HEK293T (cell line): ENCODE measurements around the gene FRG2B.

Source experiments
- BHLHE40 ChIP-seq: fragments of 450-650 bp; IDR thresholded peaks from 2 replicates; pipeline ENCODE4 v1.6.1; 2016; ENCODE audit warnings: mild to moderate bottlenecking, moderate library complexity, borderline replicate concordance
- ELF4 ChIP-seq: fragments of 450-650 bp; IDR thresholded peaks from 2 replicates; pipeline ENCODE4 v1.6.1; 2017; ENCODE audit warnings: antibody characterized with exemption
- FOXA1 ChIP-seq: fragments of 450-650 bp; IDR thresholded peaks from 2 replicates; pipeline ENCODE4 v1.6.1; 2016; ENCODE audit warnings: mild to moderate bottlenecking
- FOXK2 ChIP-seq: fragments of 450-650 bp; IDR thresholded peaks from 2 replicates; pipeline ENCODE4 v1.6.1; 2016; ENCODE audit warnings: mild to moderate bottlenecking
- FOXM1 ChIP-seq: fragments of 450-650 bp; IDR thresholded peaks from 2 replicates; pipeline ENCODE4 v1.6.1; 2017; ENCODE audit warnings: mild to moderate bottlenecking, borderline replicate concordance
- HDGF ChIP-seq: fragments of 450-650 bp; IDR thresholded peaks from 2 replicates; pipeline ENCODE4 v1.6.1; 2017; ENCODE audit warnings: antibody characterized with exemption, borderline replicate concordance
- L3MBTL2 ChIP-seq: fragments of 450-650 bp; conservative IDR thresholded peaks from 2 replicates; pipeline ENCODE4 v1.6.1; 2016; ENCODE audit warnings: mild to moderate bottlenecking
- SP1 ChIP-seq: fragments of 450-650 bp; IDR thresholded peaks from 2 replicates; pipeline ENCODE4 v1.6.1; 2017
- SUZ12 ChIP-seq: fragments of 450-650 bp; IDR thresholded peaks from 2 replicates; pipeline ENCODE4 v1.6.1; 2016; ENCODE audit warnings: mild to moderate bottlenecking
- ZNF384 ChIP-seq: fragments of 450-650 bp; IDR thresholded peaks from 2 replicates; pipeline ENCODE4 v1.6.1; 2016

GRCh38 chr10:133590226-133590969 lies 36.2 kb downstream of the FRG2B start:
- TF ChIP-seq FOXM1 (no peak), L3MBTL2 (no peak), ZNF384 (no peak), BHLHE40 (no peak), SP1 (no peak), HDGF (no peak), FOXA1 (no peak), SUZ12 (no peak), ELF4 (no peak), FOXK2 (no peak)
